Epithelial cell of proximal tubule (primary cell): ENCODE results near the gene DGCR2. TPM values are rescaled to one million over a fixed set of nuclear protein-coding genes. Genes with fewer than 3 reads are reported as not detected.

ENCODE experiments used
- DNase-seq: peaks from one replicate; pipeline ENCODE4 v3.0.0-alpha.2; 2011; ENCODE audit warnings: low read depth
- H3K4me3 ChIP-seq: 2 replicates; pipeline ENCODE4 v1.5.1; 2011; ENCODE audit warnings: low read depth, mild to moderate bottlenecking, low read length
- total RNA-seq: library from RNA; depleted of rRNA; stranded (reverse); fragments of >200 nt; gene quantifications from 2 replicates; pipeline ENCODE4 v1.2.3, GENCODE V29; 2015
- TF ChIP-seq, protein P1 (sequence below): conservative IDR thresholded peaks from 2 replicates; pipeline ENCODE4 v1.5.1; 2012; ENCODE audit warnings: low read depth, mild to moderate bottlenecking, low read length

The DGCR2 gene
- total RNA-seq, 1 donor from 2014 or later, result 51.7 TPM

DNA sequence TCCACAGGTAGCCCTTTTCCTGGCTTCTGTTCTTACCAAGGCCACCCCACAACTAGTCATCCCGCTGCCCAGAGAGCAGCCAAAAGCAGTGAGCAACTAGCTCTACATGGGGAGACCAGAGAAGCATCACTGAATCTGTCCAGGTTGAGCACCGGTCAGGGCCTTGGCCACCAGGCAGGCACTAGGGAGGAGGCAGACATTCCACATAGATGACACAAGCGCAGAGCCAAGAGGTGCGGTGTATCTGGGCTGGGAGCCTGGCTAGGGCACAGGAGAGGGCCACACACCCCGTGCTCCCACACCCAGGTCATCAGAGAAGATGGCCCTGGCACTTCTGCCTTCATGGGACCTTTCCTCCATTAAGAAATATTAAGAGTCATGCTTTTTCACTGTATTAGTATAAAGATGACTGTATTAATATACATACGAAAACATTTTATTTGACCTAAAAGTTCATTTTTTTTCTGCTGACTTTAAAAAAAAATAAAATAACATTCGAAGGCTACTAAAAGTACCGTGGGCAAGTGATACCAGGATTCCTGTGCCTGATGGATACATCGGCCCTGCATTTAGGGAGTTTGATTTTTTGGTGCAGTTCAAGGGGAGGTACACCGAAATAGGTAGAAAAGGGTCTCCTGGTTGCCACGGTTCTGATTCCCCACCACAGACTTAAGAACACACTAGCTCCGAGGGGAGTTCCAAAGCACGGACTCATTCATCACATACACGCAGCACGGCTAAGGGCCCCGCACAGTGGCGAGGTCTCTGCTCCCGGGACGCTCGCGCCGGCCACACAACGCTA, 1.2 kb downstream of the DGCR2 start:
- TF ChIP-seq, protein P1, sequence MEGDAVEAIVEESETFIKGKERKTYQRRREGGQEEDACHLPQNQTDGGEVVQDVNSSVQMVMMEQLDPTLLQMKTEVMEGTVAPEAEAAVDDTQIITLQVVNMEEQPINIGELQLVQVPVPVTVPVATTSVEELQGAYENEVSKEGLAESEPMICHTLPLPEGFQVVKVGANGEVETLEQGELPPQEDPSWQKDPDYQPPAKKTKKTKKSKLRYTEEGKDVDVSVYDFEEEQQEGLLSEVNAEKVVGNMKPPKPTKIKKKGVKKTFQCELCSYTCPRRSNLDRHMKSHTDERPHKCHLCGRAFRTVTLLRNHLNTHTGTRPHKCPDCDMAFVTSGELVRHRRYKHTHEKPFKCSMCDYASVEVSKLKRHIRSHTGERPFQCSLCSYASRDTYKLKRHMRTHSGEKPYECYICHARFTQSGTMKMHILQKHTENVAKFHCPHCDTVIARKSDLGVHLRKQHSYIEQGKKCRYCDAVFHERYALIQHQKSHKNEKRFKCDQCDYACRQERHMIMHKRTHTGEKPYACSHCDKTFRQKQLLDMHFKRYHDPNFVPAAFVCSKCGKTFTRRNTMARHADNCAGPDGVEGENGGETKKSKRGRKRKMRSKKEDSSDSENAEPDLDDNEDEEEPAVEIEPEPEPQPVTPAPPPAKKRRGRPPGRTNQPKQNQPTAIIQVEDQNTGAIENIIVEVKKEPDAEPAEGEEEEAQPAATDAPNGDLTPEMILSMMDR, result no peak
- peak overlapping the region; percentile 88 for H3K4me3 ChIP-seq
- no peak for DNase-seq

DNA sequence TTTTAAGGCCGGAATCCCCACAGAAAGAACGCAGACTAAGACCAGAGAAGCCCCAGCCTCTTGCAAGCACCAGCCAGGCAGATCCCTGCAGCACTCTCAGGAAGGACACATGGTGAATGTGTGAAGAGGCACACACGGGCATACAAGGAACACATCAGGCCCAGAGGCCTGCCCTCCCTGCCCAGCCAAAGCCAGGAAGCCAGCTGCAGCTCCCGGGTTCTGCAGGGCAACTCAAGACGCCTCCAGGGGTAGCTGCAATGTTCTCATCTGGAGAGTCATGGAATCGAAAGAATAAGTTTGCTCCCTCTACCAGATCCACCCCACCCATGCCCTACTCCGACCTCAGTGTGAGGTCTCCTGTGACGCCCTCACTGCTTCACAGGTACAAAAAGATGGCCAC, 2.3 kb downstream of the DGCR2 start:
- TF ChIP-seq, protein P1, result no peak
- H3K4me3 ChIP-seq, result no peak overlapping the region

DNA sequence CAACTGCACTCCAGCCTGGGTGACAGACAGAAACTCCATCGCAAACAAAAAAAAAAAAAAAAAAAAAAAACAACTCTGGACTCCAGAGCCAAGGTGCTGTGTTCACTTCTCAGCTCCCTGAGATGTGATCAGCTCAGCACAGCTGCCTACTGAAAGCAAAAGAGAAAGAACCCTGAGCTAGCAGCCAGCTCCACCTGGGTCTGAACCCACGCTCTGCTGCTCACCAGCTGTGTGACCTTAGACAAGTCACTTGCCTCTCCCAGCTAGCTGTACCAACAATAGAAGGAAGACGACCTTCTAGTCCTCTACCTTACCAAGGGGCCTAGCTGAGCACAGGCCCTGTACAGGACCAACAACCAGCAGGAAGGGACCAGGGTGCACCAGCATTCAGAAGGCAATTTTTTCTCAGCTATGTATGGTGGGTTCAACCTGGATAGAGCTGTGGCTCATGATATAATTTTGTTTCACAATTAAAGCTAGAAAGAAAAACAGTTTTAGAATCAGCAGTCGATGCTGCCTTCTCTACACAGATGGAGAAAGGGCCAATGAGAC, 3.8 kb downstream of the DGCR2 start:
- H3K4me3 ChIP-seq, result no peak overlapping the region
- TF ChIP-seq, protein P1, result no peak
- DNase-seq, result no peak

More for the DNA sequence above, 2.3 kb downstream of the DGCR2 start:
- no peak for DNase-seq

DNA sequence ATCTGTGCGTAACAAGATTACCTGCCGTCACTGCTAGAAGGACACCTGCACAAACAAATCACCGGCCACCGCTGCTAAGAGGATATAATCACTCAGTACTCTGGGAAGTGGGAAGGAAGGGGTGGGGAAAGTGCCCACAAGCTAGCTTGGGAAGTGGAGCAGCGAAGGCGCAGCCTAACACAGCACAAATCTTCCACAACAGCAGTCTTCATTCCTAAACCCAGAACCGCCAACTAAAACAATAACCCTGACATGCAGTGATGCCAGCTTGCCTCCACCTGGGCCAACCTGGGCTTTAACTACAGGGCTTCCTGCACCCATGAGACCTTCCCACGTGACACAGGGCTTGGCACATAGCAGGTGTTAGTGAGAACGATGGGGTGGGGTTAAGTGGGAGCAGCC, 5.1 kb downstream of the DGCR2 start:
- DNase-seq, result no peak
- TF ChIP-seq, protein P1, result no peak
- H3K4me3 ChIP-seq, result no peak overlapping the region

DNA sequence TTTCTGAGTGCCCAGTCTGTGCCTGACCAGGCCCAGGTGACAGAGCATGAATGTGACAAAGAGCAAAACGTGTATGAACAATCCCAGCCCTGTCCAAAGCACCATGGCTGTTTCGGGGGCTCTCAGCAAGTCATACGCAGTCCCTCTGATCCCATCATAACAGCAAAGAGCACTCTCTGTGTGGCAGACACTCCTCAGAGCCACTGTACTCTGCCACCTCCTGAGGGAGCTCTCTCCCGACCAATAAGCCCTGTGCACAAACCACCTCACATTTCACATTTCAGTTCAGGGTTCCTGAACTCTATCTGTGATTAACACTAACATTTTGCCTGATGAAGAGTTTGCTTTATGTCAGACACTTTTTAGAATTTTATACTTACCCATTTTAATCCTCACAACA, 6.6 kb downstream of the DGCR2 start:
- no peak for DNase-seq
- TF ChIP-seq, protein P1, result no peak
- no peak overlapping the region for H3K4me3 ChIP-seq

DNA sequence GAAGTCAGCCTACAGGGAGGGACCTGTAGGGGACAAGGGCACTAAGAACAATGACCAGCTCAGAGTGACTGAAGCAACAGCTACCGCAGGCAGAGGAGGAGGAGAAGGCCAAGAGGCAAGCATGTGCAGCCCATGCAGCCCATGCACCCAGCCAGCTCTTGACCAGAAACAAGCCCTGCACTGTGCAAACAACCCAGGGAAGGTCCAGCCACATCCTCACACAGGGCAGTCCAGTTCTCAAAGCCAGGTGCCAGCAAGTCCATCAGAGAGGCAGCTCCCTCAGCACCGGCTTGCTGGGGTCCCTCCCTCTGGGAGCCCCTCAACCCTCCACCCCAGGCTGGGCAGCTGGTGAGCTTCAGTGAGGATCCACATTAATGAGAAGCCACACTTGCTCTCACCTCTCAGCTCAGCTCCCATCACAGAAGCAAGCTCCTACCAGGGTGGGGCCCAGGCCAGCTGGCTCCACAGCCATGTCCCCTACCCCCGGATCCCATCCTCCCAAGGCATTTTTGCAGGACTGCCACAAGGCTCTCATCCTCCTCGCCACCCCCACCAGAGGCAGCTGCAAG, 7.1 kb downstream of the DGCR2 start:
- TF ChIP-seq, protein P1, result no peak
- no peak for DNase-seq
- no peak overlapping the region for H3K4me3 ChIP-seq
